ENCODE measurements around the gene GLT8D2.

DNA sequence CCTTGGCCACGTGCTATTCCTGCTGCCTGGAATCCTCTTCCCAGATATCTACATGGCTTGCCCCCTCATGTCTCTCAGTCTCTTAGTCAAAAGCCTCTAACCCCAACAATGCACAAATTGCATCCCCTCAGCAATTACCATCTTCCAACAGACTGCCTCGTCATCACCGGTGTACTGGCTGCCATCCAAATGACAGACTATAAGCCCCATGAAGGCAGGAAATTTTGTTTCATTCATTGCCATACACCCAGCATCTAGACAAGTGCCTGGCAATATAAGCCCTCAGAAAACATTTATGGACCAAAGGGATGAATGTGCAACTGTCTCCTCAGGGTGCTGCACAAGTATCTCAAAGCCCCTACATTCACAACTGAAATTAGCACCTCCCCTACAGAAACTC lies 5.8 kb downstream of the GLT8D2 start:
- TF ChIP-seq, protein P1, sequence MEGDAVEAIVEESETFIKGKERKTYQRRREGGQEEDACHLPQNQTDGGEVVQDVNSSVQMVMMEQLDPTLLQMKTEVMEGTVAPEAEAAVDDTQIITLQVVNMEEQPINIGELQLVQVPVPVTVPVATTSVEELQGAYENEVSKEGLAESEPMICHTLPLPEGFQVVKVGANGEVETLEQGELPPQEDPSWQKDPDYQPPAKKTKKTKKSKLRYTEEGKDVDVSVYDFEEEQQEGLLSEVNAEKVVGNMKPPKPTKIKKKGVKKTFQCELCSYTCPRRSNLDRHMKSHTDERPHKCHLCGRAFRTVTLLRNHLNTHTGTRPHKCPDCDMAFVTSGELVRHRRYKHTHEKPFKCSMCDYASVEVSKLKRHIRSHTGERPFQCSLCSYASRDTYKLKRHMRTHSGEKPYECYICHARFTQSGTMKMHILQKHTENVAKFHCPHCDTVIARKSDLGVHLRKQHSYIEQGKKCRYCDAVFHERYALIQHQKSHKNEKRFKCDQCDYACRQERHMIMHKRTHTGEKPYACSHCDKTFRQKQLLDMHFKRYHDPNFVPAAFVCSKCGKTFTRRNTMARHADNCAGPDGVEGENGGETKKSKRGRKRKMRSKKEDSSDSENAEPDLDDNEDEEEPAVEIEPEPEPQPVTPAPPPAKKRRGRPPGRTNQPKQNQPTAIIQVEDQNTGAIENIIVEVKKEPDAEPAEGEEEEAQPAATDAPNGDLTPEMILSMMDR (conservative IDR thresholded peaks at IDR 0.05) = no peak
- no peak for TF ChIP-seq ZFX (IDR thresholded peaks at IDR 0.05)
